NCI-H2227 (cell line): Measurements from ENCODE around the gene SEPHS2.
"Not testable (repeated sequence)": the region's sequence is repeated elsewhere in the genome, so short reads cannot be mapped to it uniquely, and the experiment has no call there.

Experiments
- DNase-seq: peaks from one replicate; lab custom pipeline; 2025; ENCODE audit not compliant: unreplicated experiment; lab: John Stamatoyannopoulos, UW

Gene SEPHS2

GRCh38 chr16:30399435-30400186 is 46.1 kb downstream of the SEPHS2 start:
- DNase-seq, result no peak

- peak; percentile 37 for DNase-seq
Observed at GRCh38 chr16:30398661-30399434, 46.8 kb downstream of the SEPHS2 start.

- no peak for DNase-seq
Observed at GRCh38 chr16:30397776-30398660, 47.7 kb downstream of the SEPHS2 start.

GRCh38 chr16:30397056-30397455 is 48.6 kb downstream of the SEPHS2 start:
- no peak for DNase-seq

GRCh38 chr16:30396627-30397026 is 49.0 kb downstream of the SEPHS2 start:
- not testable (repeated sequence) for DNase-seq

- DNase-seq, result peak; percentile 57
Observed at GRCh38 chr16:30395992-30396585, 49.6 kb downstream of the SEPHS2 start.

GRCh38 chr16:30395155-30395991 is 50.3 kb downstream of the SEPHS2 start, which contains the start of gene ZNF48:
TSS of gene ZNF48 (plus strand) at chr16:30395420. CDS start at chr16:30395795, 375 bp downstream.
- DNase-seq, result peak; percentile 97

GRCh38 chr16:30394592-30395154 is 51.0 kb downstream of the SEPHS2 start:
- peak; percentile 39 for DNase-seq
